CD4-positive, alpha-beta T cell treated with Interleukin-4 for 4 hours (primary cell): ENCODE measurements around the gene KHDRBS1.
A peak's percentile ranks its signal among the peaks of the same experiment; 100 is the strongest.
"Not testable (repeated sequence)": the region's sequence is repeated elsewhere in the genome, so short reads cannot be mapped to it uniquely, and the experiment has no call there.

Experiments used
- DNase-seq: peaks from one replicate; pipeline ENCODE4 v3.0.0-alpha.2; 2020

The KHDRBS1 gene

GRCh38 chr1:32013386-32014198 is at the start of gene KHDRBS1:
TSS of gene KHDRBS1 (plus strand) at chr1:32013868. CDS start at chr1:32013996, 128 bp downstream.
- DNase-seq: peak; percentile 99

GRCh38 chr1:31970873-31971272 is 42.8 kb upstream of the KHDRBS1 start:
- DNase-seq: no peak

- no peak for DNase-seq
These were observed 37.3 kb upstream of the KHDRBS1 start for GRCh38 chr1:31976401-31976800.

- DNase-seq: no peak
These were observed 36.1 kb upstream of the KHDRBS1 start for GRCh38 chr1:31977385-31978131.

- DNase-seq: no peak
These were observed 34.7 kb upstream of the KHDRBS1 start for GRCh38 chr1:31978843-31979400.

- no peak for DNase-seq
These were observed 32.7 kb upstream of the KHDRBS1 start for GRCh38 chr1:31980835-31981455.

- DNase-seq: peak; percentile 29
These were observed 32.2 kb upstream of the KHDRBS1 start for GRCh38 chr1:31981456-31981839.

- peak; percentile 61 for DNase-seq
These were observed 31.7 kb upstream of the KHDRBS1 start for GRCh38 chr1:31981972-31982371.

- DNase-seq: peak; percentile 81
These were observed 29.0 kb upstream of the KHDRBS1 start for GRCh38 chr1:31984419-31985347.

GRCh38 chr1:31985430-31985829 is 28.2 kb upstream of the KHDRBS1 start:
- DNase-seq: peak; percentile 65

GRCh38 chr1:31987135-31987619 is 26.5 kb upstream of the KHDRBS1 start:
- no peak for DNase-seq

GRCh38 chr1:31989964-31990363 is 23.7 kb upstream of the KHDRBS1 start:
- no peak for DNase-seq

- no peak for DNase-seq
These were observed 22.5 kb upstream of the KHDRBS1 start for GRCh38 chr1:31991182-31991581.

GRCh38 chr1:31995263-31995662 is 18.4 kb upstream of the KHDRBS1 start:
- no peak for DNase-seq

- not testable (repeated sequence) for DNase-seq
These were observed 17.5 kb upstream of the KHDRBS1 start for GRCh38 chr1:31996121-31996520.

GRCh38 chr1:32001863-32002262 is 11.8 kb upstream of the KHDRBS1 start:
- DNase-seq: no peak

GRCh38 chr1:32002285-32002684 is 11.4 kb upstream of the KHDRBS1 start:
- not testable (repeated sequence) for DNase-seq

GRCh38 chr1:32005522-32005921 is 8.1 kb upstream of the KHDRBS1 start:
- DNase-seq: no peak

- DNase-seq: no peak
These were observed 6.1 kb upstream of the KHDRBS1 start for GRCh38 chr1:32007591-32007940.

GRCh38 chr1:32010246-32010645 is 3.4 kb upstream of the KHDRBS1 start:
- DNase-seq: no peak

- no peak for DNase-seq
These were observed 821 bp upstream of the KHDRBS1 start for GRCh38 chr1:32012709-32013385.
